HuH-7.5 (cell line): ENCODE data around the gene METTL4.

Experiments used
- DNase-seq: peaks from one replicate; pipeline ENCODE4 v3.0.0; 2011; ENCODE audit warnings: low spot score

Gene METTL4

DNA sequence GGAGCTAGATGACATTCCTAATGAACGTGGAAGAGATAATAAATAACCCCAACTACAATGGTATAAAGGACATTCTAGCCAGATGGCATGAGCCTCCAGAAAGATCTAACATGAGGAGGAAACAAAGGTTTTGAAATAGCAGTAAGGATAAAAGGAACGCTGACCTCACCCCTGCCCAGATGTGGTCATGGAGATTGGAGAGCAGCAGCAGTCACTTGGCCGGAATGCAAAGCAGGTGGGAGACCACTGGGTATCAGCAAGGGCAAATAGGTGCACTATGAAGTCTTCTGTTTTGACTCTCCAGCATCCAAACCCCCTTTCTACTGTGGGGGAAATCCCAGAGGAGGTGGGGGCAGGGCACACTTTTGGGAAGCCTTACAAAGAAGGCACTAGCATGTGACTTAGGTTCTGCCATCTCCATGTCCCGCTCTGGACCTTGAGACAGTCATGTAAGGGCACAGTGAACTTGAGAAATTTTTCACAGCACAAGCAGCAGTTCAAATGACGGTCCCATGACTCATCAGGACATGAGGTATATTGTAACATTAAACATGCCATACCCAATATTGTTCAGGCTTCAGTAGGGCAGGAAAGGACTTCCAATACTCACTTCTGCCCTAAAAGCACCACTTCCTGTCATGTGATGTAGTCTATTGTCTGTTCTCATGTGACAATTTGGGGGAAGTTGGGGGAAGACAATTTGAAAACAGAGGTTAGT, 55.2 kb downstream of the METTL4 start:
- no peak for DNase-seq

DNA sequence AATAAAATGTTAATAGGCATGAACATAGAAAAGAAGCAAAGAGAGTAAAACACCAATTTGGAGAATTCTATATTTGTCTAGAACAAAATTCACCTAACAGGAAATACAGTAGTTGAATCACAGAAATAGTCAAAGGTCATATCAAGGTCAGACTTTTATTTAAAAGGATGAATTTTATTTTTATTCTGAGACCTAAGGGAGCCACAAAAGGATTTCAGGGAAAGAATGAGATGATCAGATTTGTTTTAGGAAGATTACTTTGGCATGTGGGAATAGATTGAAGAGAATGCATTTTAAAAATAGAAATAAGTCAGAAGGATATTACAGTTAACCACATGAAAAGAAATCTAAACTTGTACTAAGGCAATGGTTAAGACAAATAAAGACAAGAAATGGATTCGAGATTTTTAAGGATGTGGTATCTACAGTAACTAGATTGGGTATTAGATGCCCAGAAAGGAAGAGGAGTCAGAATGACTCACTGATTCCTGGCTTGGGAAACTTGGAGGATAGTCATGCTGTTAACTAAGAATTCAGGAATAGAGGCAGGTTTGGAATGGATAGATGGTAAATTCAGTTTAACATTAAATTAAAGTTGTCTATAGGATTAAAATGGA, 56.0 kb downstream of the METTL4 start:
- no peak for DNase-seq

DNA sequence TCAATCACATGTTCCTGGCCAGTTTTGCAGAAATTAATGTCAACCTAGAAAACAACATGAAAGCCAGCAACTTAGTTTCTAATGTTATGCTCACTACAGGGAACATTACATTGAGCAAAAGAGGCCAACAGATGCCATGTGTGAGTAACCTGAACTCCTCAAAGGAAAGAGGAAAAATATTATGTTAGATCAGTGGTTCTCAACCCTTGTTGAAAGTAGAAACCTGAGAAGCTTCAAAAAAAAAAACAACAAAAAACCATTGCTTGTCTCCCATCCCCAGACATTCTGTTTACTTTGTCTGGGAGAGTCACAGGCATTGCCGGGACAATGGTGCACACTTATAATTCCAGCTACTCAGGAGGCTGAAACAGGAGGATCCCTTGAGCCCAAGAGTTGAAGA, 57.7 kb downstream of the METTL4 start:
- DNase-seq = no peak

DNA sequence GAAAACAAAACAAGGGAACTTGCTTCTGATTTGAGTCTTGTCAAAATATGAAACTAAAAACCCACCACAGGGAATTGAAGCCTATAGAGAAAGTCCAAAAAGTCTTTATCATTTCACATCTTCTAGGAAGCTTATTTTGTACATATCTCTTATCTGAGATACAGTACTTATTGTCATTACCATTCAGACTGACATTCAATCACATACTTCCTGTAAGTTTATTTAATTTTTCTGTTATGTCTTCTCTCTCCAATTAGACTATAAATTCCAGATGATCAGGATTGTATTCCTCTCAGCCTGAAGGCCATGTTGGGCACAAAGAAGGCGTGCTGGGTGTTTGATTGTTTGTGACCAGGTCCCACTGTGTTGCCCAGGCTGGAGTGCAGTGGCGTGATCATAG, 59.2 kb downstream of the METTL4 start:
- DNase-seq = no peak

DNA sequence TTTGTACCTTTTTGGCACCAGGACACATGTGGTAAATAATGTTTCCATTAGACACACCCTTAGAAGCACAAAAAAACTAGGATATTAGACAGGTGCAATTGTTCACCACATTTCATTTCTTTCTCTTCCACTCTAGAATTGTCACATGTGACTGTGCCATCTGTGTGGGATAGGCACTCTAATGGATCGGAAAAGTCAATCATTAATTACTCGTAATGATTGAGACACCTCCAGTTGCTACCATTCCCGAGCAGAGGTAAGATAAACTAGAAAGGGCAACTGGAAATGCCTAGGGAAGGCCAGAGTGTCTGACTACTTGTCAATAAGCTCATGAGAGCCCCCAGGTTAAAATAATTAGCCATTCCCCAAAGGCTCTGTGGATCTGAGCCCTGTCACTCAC, 59.9 kb downstream of the METTL4 start:
- DNase-seq = no peak

DNA sequence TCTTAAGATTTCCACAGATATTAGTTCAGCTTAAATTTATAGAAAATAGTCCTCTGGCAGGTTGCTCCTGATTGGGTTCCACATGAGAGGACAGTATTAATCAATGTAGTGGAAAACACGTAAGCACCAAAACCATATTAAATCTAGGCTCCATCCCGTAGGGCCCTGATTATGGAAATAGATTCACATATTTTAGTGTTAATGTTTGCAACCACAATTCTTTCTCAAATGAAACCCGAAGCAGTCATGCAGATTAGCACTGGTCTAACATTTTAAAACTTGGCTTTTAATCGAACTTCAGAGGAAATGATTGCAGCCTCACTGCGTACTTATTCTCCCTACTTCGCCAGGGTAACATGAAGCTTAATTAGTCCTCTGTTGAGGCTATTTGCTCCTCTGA, 60.9 kb downstream of the METTL4 start:
- DNase-seq = no peak

DNA sequence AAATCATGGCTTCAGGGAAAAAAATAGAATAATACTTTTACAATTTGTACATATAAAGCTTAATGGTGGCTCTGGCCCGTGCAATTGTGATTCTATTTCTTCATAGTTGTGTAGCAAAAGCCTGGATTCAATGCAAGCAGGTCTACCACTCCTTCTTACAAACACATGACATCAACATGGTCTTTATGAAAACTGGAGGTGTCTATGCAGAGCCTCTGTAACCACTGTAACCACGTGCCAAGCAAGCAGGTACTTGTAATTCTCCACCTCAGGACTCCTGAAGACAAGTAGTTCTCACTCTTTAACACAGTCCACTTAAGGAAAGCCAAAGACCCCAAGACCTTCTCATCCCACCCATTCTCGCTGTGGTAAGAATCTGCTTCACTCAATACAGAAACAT, 62.6 kb downstream of the METTL4 start:
- DNase-seq = no peak

DNA sequence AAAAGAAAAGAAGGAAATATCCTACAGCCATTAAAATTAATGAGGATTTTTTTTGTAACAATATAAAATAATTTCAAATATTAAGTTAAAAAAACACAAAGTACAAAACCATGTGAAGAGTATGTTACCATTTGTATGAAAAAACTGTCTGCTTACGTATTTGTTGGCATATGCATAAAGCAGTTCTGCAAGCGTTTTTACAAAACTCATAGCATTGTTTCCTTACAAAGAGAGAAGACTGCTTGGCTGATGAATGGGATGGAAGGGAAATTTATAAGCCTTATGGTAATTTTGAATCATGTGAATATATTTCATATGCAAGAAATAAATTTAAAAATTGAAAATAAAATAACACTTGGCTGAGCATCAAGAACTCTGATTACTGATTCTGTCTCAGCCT, 63.1 kb downstream of the METTL4 start:
- DNase-seq = no peak

DNA sequence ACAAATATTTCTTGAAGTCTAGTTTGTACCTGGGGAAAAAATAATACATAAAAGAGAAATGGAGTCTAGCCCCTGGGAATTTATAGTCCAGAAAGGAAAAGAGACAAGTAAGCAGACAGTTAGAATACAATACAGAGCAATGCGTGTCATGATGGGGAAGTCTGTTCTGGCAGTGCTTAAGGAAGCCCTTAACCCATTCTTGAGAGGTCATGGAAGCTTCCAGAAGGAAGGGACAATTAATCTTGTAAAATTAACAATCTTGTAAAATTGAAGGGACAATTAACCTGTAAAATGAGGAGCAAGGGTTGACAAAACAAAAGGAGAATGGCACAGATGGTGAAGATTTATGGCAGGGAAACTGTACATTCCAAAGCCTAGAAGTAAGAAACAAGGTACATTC, 66.7 kb downstream of the METTL4 start:
- DNase-seq = no peak

DNA sequence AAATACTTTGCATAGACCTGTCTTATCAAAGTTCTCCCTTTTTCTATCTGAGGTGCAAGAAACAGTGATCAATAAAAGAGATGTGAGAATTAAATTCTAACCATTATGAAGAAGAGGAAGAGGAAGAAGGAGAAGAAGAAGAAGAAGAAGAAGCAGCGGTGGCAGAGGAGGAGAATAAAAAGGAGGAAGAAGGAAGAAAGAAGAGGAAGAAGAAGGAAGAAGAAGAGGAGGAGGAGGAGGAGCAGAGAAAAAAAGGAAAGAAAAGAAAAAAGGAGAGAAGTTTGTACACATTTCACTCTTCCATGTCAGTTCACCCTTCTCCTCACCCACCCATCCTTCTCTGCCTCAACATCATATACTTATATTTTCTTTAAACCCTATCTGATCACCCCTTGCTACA, 68.4 kb downstream of the METTL4 start:
- no peak for DNase-seq

DNA sequence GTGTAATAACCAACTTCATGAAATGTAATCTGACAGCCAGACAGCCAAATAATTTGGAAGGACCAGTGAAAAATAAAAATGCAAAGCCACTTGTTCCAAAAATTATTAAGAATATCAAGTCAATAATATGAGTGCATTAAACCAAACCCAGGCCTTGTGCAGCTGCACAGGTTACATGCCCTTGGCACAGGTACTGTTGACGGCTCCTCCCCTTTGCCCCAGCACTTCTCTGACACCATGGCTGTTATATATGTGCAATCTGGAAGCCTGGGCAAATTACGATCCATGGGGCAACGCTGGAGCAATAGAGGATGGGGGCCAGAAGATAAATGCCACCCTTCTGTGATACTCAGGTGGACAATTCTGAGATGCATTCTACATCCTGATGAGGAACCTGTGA, 68.9 kb downstream of the METTL4 start:
- no peak for DNase-seq

DNA sequence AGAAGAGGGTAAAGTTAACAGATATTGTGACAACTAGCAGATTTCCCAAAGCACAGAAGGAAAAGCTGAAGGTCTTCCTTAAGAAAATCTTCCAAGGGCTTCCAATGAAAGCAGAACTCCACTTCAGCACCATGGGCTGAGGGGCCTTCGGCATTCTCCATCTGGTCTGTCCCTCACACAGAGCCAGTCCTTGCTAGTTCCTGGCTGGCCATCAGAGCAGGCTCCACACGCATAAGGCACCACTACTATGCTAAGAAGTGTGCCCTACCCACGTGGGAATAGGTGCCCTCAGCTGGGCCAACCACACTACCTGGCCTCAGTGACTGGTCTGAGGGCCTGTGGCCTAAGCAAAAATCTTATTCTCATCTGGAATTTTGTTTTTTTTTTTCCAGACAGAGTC, 73.5 kb downstream of the METTL4 start:
- DNase-seq = no peak

DNA sequence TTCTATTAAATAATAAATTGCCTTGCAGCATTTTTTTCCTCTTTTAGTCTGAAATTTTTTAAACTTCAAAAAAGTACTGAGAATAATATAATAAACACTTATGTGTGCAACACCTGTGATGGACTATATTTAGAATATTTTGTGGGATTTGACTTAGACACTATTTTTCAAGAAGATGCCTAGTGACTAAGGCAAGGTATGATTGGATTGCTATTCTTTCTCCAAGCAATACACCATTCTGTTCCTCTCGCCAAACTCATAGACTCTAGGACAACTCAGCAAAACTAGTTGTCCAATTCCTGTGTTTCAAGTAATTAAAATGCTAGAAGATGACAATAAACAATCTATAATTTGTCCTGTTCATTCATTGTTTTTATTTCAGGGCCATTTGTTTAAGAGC, 75.9 kb downstream of the METTL4 start:
- no peak for DNase-seq

DNA sequence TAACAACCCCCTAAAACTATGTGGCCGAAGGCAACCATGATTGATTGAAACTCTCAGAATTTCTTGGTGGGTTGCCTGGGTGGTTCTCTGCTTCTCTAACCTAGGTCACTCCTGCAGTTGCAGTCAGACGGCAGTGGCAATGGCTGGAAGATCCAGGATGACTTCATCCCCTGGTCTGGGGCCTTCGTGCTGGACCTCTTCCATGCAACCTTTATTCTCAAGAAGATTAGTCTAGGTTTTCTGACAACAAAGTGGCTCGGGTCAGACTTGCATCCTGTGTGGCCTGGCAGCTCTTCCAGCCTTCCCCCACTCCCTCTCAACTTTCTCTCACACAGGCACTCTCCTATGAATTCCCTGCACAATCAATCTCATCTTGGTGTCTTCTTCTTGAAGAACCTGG, 76.4 kb downstream of the METTL4 start:
- DNase-seq = no peak
